Cardiac muscle cell (in vitro differentiated cells and primary cell): ENCODE measurements around the gene ZP4. TPM values are rescaled to one million over a fixed set of nuclear protein-coding genes. Genes with fewer than 3 reads are reported as not detected.

Source experiments
- DNase-seq, 2 donors: peaks; one replicate each; pipeline versions ENCODE4 v3.0.0 to v3.0.0-alpha.2; 2010 to 2017; ENCODE audit warnings: low read depth in 1 of 2, low spot score in 1 of 2
- H3K27ac ChIP-seq: fragments of 200-600 bp; sonication (generic); 2 replicates; pipeline ENCODE4 v1.5.1; 2016
- H3K27me3 ChIP-seq: fragments of 200-600 bp; sonication (generic); 2 replicates; pipeline ENCODE4 v1.6.0; 2016; ENCODE audit warnings: control low read depth
- H3K36me3 ChIP-seq: fragments of 200-600 bp; sonication (generic); 2 replicates; pipeline ENCODE4 v1.5.1; 2016; ENCODE audit warnings: control low read depth
- H3K4me1 ChIP-seq: fragments of 200-600 bp; sonication (generic); 2 replicates; pipeline ENCODE4 v1.8.1; 2017; ENCODE audit warnings: low read depth, mild to moderate bottlenecking, mixed run types
- H3K4me3 ChIP-seq: fragments of 200-600 bp; sonication (generic); 2 replicates; pipeline ENCODE4 v1.5.1; 2016; ENCODE audit warnings: mild to moderate bottlenecking
- H3K9me3 ChIP-seq: fragments of 200-600 bp; sonication (generic); 2 replicates; pipeline ENCODE4 v1.5.1; 2017; ENCODE audit warnings: low read depth, mild to moderate bottlenecking, control low read depth
- CTCF ChIP-seq: IDR thresholded peaks from 2 replicates; pipeline ENCODE4 v1.5.1; 2012; ENCODE audit warnings: low read depth, mild to moderate bottlenecking, low read length
- polyA plus RNA-seq: library from polyadenylated mRNA; unstranded; fragments of >200 nt; fragmentation: Nextera tagmentation; extraction: Ambion mirVana; gene quantifications from 2 replicates; pipeline ENCODE4 v1.2.1, GENCODE V29; 2016
- total RNA-seq: library from RNA; depleted of rRNA; stranded (reverse); fragments of >200 nt; gene quantifications from 2 replicates; pipeline ENCODE4 v1.2.3, GENCODE V29; 2016

Gene ZP4
- total RNA-seq (not detected in 2 replicates), polyA plus RNA-seq (not detected in 2 replicates)

- Histone ChIP-seq H3K27ac (no peak within 1 kb of the TSS), H3K9me3 (no peaks in the 10 kb centered on the region), H3K27me3 (no peaks in the 10 kb centered on the region), H3K36me3 (no peaks in the 10 kb centered on the region), H3K4me3 (no peak within 1 kb of the TSS), H3K4me1 (no peaks in the 10 kb centered on the region)
- no peak for TF ChIP-seq CTCF
- DNase-seq, result no peak
These were observed at the start of gene ZP4 for GRCh38 chr1:237890822-237891221. Gene ZP4, minus strand, starts transcription at chr1:237890922. Its CDS starts 287 bp downstream, at chr1:237890635.

- no peak for TF ChIP-seq CTCF
- Histone ChIP-seq H3K27ac (no peak overlapping the region), H3K4me1 (no peaks in the 10 kb centered on the region), H3K4me3 (no peak overlapping the region), H3K9me3 (no peaks in the 10 kb centered on the region), H3K27me3 (no peaks in the 10 kb centered on the region), H3K36me3 (no peaks in the 10 kb centered on the region)
- no peak for DNase-seq
These were observed 47.8 kb upstream of the ZP4 start for GRCh38 chr1:237938553-237938952.

GRCh38 chr1:237938068-237938467 lies 47.3 kb upstream of the ZP4 start:
- H3K4me1 ChIP-seq, result no peaks in the 10 kb centered on the region
- H3K27ac ChIP-seq, result no peak overlapping the region
- DNase-seq, result no peak
- no peak for TF ChIP-seq CTCF
- no peak overlapping the region for H3K4me3 ChIP-seq
- H3K9me3 ChIP-seq, result no peaks in the 10 kb centered on the region
- H3K36me3 ChIP-seq, result no peaks in the 10 kb centered on the region
- H3K27me3 ChIP-seq, result no peaks in the 10 kb centered on the region

GRCh38 chr1:237932816-237933215 lies 42.1 kb upstream of the ZP4 start:
- no peak overlapping the region for H3K4me3 ChIP-seq
- TF ChIP-seq CTCF, result no peak
- no peaks in the 10 kb centered on the region for H3K9me3 ChIP-seq
- H3K27me3 ChIP-seq, result no peaks in the 10 kb centered on the region
- no peak for DNase-seq
- H3K27ac ChIP-seq, result no peak overlapping the region
- H3K4me1 ChIP-seq, result no peaks in the 10 kb centered on the region
- no peaks in the 10 kb centered on the region for H3K36me3 ChIP-seq

GRCh38 chr1:237931581-237931980 lies 40.9 kb upstream of the ZP4 start:
- no peaks in the 10 kb centered on the region for H3K9me3 ChIP-seq
- H3K4me1 ChIP-seq, result no peaks in the 10 kb centered on the region
- no peaks in the 10 kb centered on the region for H3K27me3 ChIP-seq
- H3K27ac ChIP-seq, result no peak overlapping the region
- H3K4me3 ChIP-seq, result no peak overlapping the region
- H3K36me3 ChIP-seq, result no peaks in the 10 kb centered on the region
- no peak for TF ChIP-seq CTCF
- no peak for DNase-seq

- Histone ChIP-seq H3K36me3 (no peaks in the 10 kb centered on the region), H3K27ac (no peak overlapping the region), H3K4me1 (no peaks in the 10 kb centered on the region), H3K27me3 (no peaks in the 10 kb centered on the region), H3K9me3 (no peaks in the 10 kb centered on the region), H3K4me3 (no peak overlapping the region)
- TF ChIP-seq CTCF, result no peak
- no peak for DNase-seq
These were observed 36.5 kb upstream of the ZP4 start for GRCh38 chr1:237927198-237927597.
